SK-MEL-5 (cell line): ENCODE results near the gene PWWP2B. TPM values are rescaled to one million over a fixed set of nuclear protein-coding genes. Genes with fewer than 3 reads are reported as not detected.

ENCODE experiments used
- DNase-seq: peaks from one replicate; pipeline ENCODE4 v3.0.0-alpha.2; 2016; ENCODE audit warnings: low read depth, low spot score
- in situ Hi-C: cut with HindIII; loops from 2 replicates; pipeline ENCODE4 v1.10.0; 2016; ENCODE audit warnings: low sequenced_read_pairs, high pct_unique_total_duplicates, low pct_unique_long_range_greater_than_20kb
- total RNA-seq: library from RNA; depleted of rRNA; stranded (reverse); fragments of >200 nt; shearing (Covaris generic); gene quantifications from 2 replicates; pipeline ENCODE4 v1.2.3, GENCODE V29; 2014

PWWP2B gene
- total RNA-seq, 1 experiment from 2014 or later: 6.4 TPM

DNA sequence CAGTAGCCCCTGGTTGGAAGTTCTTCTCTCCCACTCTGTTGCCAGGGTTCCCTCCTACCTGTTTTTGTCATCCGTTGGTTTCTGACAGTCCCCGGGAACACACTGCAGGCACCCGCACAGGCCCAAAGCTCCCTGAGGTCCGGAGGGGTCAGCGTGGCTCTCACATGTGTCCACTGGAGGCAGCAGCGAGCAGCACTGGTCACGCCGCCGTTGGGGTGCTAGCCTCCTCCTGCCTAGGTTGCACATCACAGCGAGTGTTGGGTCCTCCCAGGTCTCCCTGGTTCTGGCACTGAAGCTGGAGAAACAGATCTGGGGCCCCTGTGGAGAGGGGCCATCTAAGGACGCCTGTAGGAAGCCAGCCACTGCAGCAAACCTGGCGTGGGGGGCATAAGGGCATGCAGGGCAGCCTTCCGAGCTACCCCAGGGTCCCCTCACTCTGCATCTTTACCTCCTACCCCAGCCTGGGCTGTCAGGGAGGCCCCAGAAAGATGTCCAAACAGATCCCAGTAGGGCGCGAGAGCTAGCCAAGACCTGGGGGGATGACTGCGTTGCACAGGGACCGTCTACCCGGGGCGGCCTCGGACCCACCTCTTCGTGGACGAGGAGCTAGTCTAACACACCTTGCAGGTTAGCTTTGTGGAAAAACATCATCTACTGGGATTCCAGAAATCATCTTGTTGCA lies 36.1 kb upstream of the PWWP2B start:
- DNase-seq: peak; percentile 13
- in situ Hi-C loops: no loop called here

- in situ Hi-C loops: no loop called here
- DNase-seq: no peak
Observed at GRCh38 chr10:132361581-132362101, 35.4 kb upstream of the PWWP2B start.

- DNase-seq: no peak
- in situ Hi-C loops: no loop called here
Observed at GRCh38 chr10:132362151-132362611, 34.8 kb upstream of the PWWP2B start.

- DNase-seq: no peak
- in situ Hi-C loops: no loop called here
Observed at GRCh38 chr10:132363376-132363775, 33.6 kb upstream of the PWWP2B start.

DNA sequence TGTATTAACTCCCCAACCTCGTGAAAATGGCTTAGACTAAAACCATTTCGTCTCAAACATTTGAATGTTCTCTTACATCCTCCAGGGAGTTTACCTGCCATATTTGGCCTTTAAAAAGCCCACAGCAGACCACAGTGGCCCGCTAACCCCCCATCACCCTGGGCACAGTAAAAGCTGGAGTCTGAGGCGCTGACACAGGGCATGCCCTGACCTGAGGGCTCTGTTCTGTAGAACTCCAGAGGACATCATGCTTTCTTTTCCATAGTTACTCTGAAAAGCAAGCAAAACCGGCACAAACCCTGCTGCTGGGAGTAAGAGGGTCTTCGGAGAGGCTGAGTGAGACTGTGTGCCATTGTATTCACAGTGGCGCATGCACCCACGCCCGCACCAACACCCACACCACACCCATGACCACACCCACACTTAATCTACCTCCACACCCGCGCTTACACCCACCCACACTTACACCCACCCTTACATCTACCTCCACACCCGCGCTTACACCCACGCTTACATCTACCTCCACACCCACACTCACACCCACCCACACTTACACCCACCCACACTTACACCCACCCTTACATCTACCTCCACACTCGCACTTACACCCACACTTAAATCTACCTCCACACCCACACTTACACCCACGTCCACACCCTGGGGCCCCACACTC lies 32.9 kb upstream of the PWWP2B start:
- in situ Hi-C loops: no loop called here
- no peak for DNase-seq

GRCh38 chr10:132364594-132364970 lies 32.4 kb upstream of the PWWP2B start:
- in situ Hi-C loops: no loop called here
- no peak for DNase-seq

DNA sequence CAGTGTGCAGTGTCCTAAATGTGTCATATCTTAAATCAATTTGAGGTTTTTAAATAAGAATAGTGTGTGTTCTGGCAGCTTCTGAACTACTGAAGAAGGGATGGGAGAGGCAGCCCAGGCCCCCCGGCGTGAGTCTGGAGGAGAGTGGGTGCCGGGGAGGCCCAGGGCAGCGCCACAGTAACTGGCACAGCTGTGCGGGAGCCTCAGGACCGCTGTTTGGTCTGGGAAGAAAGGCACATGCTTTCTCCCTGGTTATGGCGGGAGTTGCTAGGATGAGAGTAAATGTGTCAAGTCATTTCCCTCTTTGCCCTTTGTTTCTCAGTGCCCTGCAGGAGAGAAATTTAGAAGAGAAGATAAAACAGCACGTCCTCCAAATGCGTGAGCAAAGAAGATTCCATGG lies 31.9 kb upstream of the PWWP2B start:
- in situ Hi-C loops: no loop called here
- DNase-seq: no peak

DNA sequence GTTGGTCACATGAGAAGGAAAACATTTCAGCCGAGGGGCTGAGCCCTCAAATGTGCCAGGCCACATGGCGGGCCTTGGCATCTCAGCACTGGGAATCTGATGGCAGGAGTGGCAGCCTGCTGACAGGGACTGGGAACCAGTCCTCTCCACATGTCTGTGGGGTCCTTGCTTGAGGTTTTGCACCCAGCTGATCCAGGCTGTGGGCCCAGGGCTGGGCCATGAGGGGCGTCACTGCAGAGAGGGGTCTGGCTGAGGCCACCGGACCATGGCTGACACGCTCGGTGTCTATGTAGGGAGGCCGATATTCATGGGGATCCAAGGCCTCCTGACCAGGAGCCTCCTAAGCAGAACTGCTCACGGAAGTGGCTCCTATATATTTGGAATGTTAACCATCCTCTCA lies 31.0 kb upstream of the PWWP2B start:
- in situ Hi-C loops: no loop called here
- DNase-seq: no peak

DNA sequence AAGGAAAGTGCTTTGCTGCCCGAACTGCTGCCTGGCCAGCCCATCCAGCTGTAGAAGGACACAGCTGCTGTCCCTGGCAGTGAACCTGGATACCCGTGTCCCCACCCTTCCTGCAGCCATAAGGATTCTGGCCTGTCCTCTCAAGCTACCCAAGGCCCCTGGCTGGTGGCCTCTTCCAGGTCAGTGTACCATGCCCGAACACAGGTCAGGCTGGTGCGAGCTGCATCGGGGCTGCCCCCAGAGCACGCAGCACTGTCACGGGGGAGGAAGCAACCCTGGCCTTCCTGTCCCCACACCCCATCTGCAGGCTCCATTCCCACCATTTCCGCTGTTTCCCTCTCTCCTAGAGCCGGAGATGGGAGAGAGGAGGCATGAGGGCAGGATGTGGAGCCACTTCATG lies 30.5 kb upstream of the PWWP2B start:
- in situ Hi-C loops: no loop called here
- DNase-seq: no peak

GRCh38 chr10:132368391-132368790 lies 28.6 kb upstream of the PWWP2B start:
- in situ Hi-C loops: no loop called here
- no peak for DNase-seq

GRCh38 chr10:132368881-132369635 lies 27.9 kb upstream of the PWWP2B start:
- DNase-seq: no peak
- in situ Hi-C loops: no loop called here

- in situ Hi-C loops: no loop called here
- no peak for DNase-seq
Observed at GRCh38 chr10:132369636-132370185, 27.3 kb upstream of the PWWP2B start.

GRCh38 chr10:132370426-132371340 lies 26.3 kb upstream of the PWWP2B start:
- in situ Hi-C loops: no loop called here
- no peak for DNase-seq

- in situ Hi-C loops: no loop called here
Observed at GRCh38 chr10:132371641-132372081, 25.3 kb upstream of the PWWP2B start.

GRCh38 chr10:132372516-132373095 lies 24.4 kb upstream of the PWWP2B start:
- DNase-seq: no peak
- in situ Hi-C loops: no loop called here

More at GRCh38 chr10:132371641-132372081, 25.3 kb upstream of the PWWP2B start:
- peak; percentile 22 for DNase-seq

DNA sequence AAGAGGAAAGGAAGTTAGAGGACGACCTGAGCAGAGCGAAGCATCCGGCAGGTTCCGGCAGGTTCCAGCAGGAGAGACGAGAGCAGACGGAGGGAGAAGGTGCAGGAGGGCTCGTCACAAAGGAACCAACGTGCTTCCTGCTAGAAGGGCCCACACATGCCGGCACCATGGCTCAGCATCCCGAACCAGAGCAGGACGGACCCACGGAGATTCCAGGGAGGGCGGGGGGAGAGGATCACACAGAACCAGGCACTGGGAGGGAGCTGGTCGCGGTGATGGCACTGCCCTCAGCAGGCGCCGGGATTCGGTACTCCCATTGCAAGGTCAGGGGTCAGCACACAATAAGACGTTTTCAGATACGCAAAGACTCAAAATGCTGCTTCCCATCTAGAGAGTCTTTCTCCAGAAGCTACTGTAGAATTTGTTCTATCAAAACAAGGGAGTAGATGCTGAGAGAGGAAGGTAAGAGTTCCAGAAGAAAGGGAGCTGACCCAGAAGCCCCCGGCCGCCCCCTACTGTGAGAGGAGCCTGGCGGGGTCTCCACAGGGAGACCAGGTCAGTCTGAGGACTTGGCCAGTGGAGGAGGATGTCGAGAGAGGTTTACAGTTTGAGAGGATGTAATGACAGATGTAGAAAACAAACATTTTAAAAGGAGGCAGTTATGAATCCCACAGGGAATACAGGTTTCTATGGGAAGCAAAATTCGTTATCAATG lies 23.6 kb upstream of the PWWP2B start:
- in situ Hi-C loops: no loop called here
- no peak for DNase-seq
